ENCODE data around the gene MRLN. TPM values are rescaled to one million over a fixed set of nuclear protein-coding genes. Genes with fewer than 3 reads are reported as not detected.
"Not testable (repeated sequence)": the region's sequence is repeated elsewhere in the genome, so short reads cannot be mapped to it uniquely, and the experiment has no call there.

Gene MRLN
- total RNA-seq, 3 donors from 2014 or later, result not detected

- no peaks in the 10 kb centered on the region for H3K27me3 ChIP-seq
- intact Hi-C loops (cut with DNase I; ENCODE audit: low total_unique reads), result no loop called here
- H3K36me3 ChIP-seq, result no peaks in the 10 kb centered on the region
- DNase-seq (ENCODE audit: low spot score in 2 of 2), result no peak
- H3K9me3 ChIP-seq, result no peaks in the 10 kb centered on the region
- no peak overlapping the region for H3K27ac ChIP-seq
- H3K4me1 ChIP-seq, result no peaks in the 10 kb centered on the region
- no peak overlapping the region for H3K4me3 ChIP-seq
- TF ChIP-seq POLR2AphosphoS5 (IDR thresholded peaks at IDR 0.05) (no peak), CTCF (IDR thresholded peaks at IDR 0.05) (no peak), POLR2A (IDR thresholded peaks at IDR 0.05) (no peak)
Measured at GRCh38 chr10:59745163-59745650, 8.0 kb downstream of the MRLN start.

- H3K36me3 ChIP-seq; H3K4me1 ChIP-seq; H3K27ac ChIP-seq; intact Hi-C loops (cut with DNase I; ENCODE audit: low total_unique reads); H3K9me3 ChIP-seq; H3K27me3 ChIP-seq; H3K4me3 ChIP-seq; DNase-seq (ENCODE audit: low spot score in 2 of 2): not testable (repeated sequence)
Measured at GRCh38 chr10:59744762-59745161, 8.5 kb downstream of the MRLN start.

DNA sequence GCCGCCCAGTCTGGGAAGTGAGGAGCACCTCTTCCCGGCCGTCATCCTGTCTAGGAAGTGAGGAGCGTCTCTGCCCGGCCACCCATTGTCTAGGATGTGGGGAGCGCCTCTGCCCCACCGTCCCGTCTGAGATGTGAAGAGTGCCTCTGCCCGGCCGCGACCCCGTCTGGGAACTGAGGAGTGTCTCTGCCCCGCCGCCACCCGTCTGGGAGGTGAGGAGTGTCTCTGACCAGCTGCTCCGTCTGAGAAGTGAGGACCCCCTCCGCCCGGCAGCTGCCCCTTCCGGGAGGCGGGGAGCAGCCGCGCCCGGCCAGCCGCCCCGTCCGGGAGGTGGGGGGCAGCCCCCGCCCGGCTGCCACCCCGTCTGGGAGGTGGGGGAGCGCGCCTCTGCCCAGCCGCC lies 9.1 kb downstream of the MRLN start:
- DNase-seq (ENCODE audit: low spot score in 2 of 2); H3K4me3 ChIP-seq; H3K27ac ChIP-seq; intact Hi-C loops (cut with DNase I; ENCODE audit: low total_unique reads); H3K36me3 ChIP-seq; H3K9me3 ChIP-seq; H3K27me3 ChIP-seq; H3K4me1 ChIP-seq: not testable (repeated sequence)

- Histone ChIP-seq H3K9me3 (no peaks in the 10 kb centered on the region), H3K27me3 (no peaks in the 10 kb centered on the region), H3K4me3 (no peak overlapping the region), H3K36me3 (no peaks in the 10 kb centered on the region), H3K4me1 (no peaks in the 10 kb centered on the region), H3K27ac (no peak overlapping the region)
- intact Hi-C loops (cut with DNase I; ENCODE audit: low total_unique reads), result no loop called here
- TF ChIP-seq POLR2A (IDR thresholded peaks at IDR 0.05), result no peak
- no peak for TF ChIP-seq POLR2AphosphoS5 (IDR thresholded peaks at IDR 0.05)
- no peak for TF ChIP-seq CTCF (IDR thresholded peaks at IDR 0.05)
- no peak for DNase-seq (ENCODE audit: low spot score in 2 of 2)
Measured at GRCh38 chr10:59741583-59741982, 11.7 kb downstream of the MRLN start.

- DNase-seq (ENCODE audit: low spot score in 2 of 2), result no peak
- Histone ChIP-seq H3K9me3 (no peaks in the 10 kb centered on the region), H3K27ac (no peak overlapping the region), H3K4me3 (no peak overlapping the region), H3K27me3 (no peaks in the 10 kb centered on the region), H3K36me3 (no peaks in the 10 kb centered on the region), H3K4me1 (no peaks in the 10 kb centered on the region)
- TF ChIP-seq POLR2AphosphoS5 (IDR thresholded peaks at IDR 0.05) (no peak), POLR2A (IDR thresholded peaks at IDR 0.05) (no peak), CTCF (IDR thresholded peaks at IDR 0.05) (no peak)
- intact Hi-C loops (cut with DNase I; ENCODE audit: low total_unique reads), result no loop called here
Measured at GRCh38 chr10:59741048-59741447, 12.2 kb downstream of the MRLN start.

- no peaks in the 10 kb centered on the region for H3K27me3 ChIP-seq
- no peaks in the 10 kb centered on the region for H3K9me3 ChIP-seq
- no peak for DNase-seq (ENCODE audit: low spot score in 2 of 2)
- H3K4me3 ChIP-seq, result no peak overlapping the region
- TF ChIP-seq CTCF (IDR thresholded peaks at IDR 0.05) (no peak), POLR2A (IDR thresholded peaks at IDR 0.05) (no peak), POLR2AphosphoS5 (IDR thresholded peaks at IDR 0.05) (no peak)
- no peaks in the 10 kb centered on the region for H3K4me1 ChIP-seq
- H3K27ac ChIP-seq, result no peak overlapping the region
- H3K36me3 ChIP-seq, result no peaks in the 10 kb centered on the region
- intact Hi-C loops (cut with DNase I; ENCODE audit: low total_unique reads), result no loop called here
Measured at GRCh38 chr10:59736749-59737148, 16.5 kb downstream of the MRLN start.

Measured in breast epithelium (tissue), 4 donors.